ENCODE measurements around the gene SPON1.

The SPON1 gene

DNA sequence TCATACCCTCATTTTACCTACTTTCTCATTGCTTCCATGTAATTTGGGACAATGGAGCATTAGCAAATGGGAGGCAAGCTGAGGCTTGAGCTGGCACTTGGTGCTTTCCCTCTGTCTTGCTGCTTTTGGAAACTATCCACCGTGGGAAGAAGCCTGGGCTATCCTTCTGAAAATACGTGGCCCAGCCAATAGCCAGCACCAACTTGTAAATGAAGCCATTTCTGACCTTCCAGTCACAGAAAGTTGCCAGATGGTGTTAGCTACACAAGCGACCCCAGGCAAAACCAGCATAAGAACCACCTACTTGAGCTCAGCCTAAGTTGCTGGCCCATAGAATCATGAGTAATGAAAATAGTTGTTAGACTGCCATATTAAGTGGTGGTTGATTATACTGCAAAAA is 18.5 kb upstream of the SPON1 start:
- DNase-seq (ENCODE audit: low read depth), result no peak

- DNase-seq (ENCODE audit: low read depth), result no peak
Observed at GRCh38 chr11:13944911-13945425, 17.6 kb upstream of the SPON1 start.

DNA sequence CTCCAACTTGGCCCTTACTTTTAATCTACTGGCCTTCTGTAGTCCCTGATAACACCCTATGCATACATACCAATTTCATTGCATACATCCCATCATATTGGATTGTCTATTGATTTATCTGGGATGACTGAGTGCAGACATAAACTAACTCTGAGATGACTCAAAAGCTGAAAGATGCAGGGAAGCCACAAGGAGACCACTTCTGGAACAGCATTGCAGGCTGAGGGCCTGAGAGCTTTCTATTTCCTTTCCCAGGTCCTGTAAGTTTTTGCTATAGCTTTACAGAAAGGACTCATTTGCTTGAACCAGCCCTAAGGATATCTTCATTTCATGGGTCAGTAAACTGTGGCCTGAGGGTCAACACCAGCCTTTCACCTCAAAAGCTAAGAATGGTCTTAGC is 15.1 kb upstream of the SPON1 start:
- no peak for DNase-seq (ENCODE audit: low read depth)

DNA sequence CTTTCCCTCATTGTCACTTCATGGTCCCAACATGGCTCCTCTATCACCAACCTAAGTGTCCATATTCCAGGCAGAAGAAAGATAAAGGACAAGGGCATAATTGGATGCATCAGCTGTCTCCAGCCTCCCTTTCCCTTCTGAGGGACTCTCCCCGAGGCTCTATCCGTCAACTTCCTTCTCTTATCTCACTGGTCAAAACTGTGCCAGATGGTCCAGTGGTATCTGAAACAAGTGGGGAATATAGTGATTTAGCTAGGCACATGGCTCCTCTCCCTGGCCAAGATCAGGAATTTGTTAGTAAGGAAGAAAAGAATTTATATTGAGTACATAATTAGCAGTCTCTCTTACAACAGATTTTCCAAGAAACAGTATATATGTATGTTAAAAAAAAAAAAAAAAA is 12.6 kb upstream of the SPON1 start:
- no peak for DNase-seq (ENCODE audit: low read depth)

GRCh38 chr11:13952221-13952620 is 10.3 kb upstream of the SPON1 start:
- no peak for DNase-seq (ENCODE audit: low read depth)

DNA sequence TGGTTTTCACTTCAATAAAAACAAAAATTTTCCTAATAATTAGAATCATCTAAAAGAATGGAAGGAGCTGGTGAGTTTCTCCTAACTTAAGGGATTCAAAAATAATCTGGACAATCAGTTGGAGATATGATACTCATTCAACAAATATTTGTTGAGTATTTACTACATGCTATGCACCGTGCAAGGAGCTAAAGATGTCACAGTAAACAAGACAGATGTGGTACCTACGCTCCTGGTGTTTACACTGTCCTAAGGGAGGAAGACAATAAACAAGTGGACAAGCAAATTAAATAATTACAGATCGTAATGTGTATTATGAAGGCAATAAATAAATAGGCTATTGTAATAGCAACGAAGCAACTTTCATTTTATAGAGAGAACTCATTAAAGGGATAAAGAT is 9.9 kb upstream of the SPON1 start:
- DNase-seq (ENCODE audit: low read depth), result no peak

DNA sequence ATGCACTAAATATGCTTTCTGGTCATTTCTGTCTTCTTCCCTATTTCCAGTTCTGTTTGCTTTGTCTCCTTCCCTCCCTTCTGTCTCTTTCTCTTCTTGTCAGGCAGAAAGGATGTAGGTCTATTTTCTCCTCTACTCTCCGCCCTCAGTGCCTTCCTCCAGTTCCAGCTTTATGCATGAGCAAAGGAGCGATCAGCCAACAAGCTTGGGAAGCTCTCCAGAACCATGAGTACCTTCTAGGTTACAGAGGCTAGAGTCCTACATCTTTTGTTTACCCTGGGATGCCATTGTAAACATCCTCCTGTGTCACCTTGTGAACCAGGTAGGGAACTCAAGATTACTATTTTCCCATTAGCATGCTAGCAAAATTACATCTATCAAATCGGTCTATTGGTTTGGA is 7.9 kb upstream of the SPON1 start:
- DNase-seq (ENCODE audit: low read depth), result no peak

DNA sequence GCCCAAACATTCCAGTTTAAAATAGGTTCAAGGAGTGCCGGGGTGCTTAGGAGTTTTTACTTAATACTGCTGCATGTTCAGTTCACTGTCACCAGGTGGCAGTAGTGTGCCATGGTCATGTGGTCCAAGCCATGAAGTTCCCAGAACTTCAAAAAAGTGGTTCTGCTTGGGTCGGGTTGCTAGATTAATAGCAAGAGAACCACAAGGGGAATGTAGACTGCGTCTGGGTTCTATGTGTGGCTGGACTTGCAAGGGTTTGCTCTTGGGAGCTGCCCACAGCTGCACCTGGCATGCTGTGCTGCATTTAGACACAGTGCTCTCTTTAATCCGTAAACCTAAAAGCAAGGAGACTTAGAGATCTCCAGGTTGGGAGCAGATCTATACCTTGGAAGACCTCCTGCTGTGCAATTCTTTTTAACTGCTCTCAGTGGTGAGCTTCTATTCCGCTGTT is 6.5 kb upstream of the SPON1 start:
- DNase-seq (ENCODE audit: low read depth), result peak; percentile 72

- no peak for DNase-seq (ENCODE audit: low read depth)
Observed at GRCh38 chr11:13956988-13957387, 5.5 kb upstream of the SPON1 start.

GRCh38 chr11:13958641-13959400 is 3.7 kb upstream of the SPON1 start:
- no peak for DNase-seq (ENCODE audit: low read depth)

DNA sequence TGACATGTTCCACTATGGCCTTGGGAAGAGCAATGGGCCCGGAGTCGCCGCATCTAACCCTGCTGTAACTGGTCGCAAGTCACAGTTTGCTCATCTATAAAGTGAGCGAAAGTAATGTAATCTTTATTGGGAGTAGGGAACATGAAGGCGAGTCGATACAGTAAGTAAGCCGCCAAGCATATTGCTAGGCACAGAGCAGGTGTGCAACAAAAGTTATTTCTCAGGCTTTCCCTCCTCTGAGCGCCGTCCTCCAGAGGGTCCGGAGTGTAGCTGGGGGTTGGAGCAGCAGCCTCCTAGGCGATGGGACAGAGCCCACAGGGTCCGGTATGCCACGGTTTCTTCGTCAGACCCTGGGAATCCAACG is 343 bp upstream of the SPON1 start:
- no peak for DNase-seq (ENCODE audit: low read depth)

DNA sequence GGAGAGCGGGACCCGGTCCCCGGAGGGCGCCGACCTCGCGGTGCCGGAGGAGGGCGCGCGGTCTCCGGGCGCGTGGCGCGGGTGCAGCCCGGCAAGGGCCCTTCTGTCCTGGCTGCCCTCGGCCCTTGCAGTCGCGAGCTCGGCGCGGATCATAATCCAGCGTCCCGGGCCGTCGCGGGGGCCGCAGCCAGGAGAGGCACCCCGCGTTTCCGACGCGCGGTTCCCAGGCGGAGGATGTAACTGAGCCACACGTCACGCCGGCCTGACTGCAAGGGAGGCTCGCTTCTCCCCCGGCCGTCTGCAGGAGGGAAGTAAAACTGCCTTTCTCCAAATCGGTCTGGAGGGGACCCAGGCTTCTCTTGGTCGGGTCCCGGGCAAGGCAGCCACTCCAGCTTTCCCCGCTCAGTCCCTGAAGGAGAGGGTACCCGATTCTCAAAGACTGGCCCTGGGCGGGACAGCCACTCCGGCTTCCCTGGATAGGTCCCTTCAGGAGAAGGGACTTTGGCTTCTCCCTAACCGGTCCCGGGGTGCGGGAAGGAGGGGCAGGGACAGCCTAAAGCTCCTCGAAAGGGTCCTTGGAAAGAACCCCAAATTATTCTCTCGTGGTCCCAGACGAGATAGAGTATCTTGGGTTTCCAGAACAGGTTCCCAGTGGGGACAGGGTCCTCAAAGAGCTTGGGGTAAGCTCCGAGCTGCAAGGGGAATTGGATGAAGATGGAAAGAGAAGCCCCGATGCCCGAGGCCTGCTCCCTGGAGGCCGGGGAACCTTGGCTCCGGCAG is 836 bp downstream of the SPON1 start:
- DNase-seq (ENCODE audit: low read depth), result no peak

- DNase-seq (ENCODE audit: low read depth), result no peak
Observed at GRCh38 chr11:13963949-13964770, 1.6 kb downstream of the SPON1 start.

- DNase-seq (ENCODE audit: low read depth), result no peak
Observed at GRCh38 chr11:13964771-13965074, 2.2 kb downstream of the SPON1 start.

DNA sequence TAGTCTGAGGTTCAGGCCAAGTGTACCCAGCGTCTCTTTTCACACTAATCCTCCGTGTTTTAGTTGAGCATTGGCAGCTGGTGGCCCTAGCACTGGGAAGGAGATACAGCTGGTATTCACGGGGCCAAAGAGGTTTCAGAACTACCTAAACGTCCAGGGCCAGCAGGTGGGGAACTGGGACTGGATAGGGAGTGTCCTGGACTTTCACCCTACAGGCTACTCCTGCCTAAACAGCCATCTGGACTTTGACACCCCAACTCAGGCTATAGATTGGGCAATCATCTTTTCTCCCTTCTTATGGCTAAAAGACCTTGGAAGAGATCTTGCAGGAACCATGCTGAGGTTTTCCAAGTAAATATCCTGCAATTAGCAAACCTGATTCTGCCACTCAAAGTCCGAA is 2.8 kb downstream of the SPON1 start:
- no peak for DNase-seq (ENCODE audit: low read depth)

GRCh38 chr11:13966013-13966412 is 3.5 kb downstream of the SPON1 start:
- DNase-seq (ENCODE audit: low read depth), result no peak

GRCh38 chr11:13966486-13966885 is 4.0 kb downstream of the SPON1 start:
- DNase-seq (ENCODE audit: low read depth), result no peak

DNA sequence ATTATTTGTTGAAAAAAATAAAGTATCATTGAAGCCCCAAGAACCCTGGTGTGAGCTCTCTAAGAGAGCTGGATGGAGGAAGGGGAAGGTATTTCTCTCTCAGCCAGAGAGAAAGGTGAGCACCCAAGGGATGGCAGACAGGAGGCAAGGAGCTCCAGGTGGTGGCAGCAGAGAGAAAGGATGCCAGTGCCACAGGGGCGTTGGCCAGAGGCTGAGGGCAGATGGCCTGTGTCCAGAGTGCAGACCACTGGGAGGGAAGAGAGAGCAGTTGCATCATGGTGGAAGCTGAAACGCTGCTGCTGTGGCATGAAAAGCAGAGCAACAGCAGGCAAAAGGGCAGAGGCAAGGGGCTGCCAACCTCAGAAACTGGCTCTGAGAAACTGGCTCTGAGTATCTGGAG is 8.5 kb downstream of the SPON1 start:
- DNase-seq (ENCODE audit: low read depth), result peak; percentile 20

DNA sequence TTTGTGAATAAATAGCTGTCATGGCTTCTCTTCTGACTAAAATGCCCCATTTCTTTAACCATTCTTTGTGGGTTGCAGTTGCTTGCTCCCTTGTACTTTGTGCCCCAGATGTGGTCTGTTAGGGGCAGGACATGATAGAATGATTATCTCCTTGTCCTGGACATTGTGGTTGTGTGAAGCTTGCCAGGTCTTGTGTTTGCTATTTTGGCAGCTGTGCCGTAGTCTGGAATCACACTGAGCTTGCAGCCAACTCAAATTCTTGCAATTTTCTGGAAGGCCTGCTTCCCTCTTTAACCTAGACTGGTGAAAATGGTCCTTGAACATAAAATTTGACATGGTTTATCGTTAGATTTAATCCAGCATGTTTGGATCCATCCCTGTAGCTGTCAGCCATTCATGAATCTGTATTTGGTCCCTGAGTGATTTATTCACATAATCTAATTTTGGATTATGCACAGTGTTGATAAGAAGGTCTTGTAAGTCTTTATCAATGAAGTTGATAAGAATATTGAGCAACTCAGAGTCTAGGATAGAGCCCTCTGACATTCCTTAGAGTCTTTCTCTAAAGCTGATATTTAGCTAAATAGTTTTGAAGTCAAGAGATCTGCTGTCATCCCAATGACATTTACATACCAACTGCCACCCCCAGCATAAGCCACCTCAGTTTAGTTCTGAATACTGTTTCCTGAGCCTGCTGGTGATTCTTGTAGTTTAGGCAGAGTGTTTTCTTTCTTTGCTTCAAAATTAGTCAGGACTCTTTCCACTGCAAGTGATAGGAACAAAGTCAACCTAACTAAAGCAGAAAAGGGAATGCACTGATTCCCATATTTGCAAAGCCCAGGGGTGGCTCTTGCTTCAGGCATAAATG is 9.8 kb downstream of the SPON1 start:
- peak; percentile 16 for DNase-seq (ENCODE audit: low read depth)

DNA sequence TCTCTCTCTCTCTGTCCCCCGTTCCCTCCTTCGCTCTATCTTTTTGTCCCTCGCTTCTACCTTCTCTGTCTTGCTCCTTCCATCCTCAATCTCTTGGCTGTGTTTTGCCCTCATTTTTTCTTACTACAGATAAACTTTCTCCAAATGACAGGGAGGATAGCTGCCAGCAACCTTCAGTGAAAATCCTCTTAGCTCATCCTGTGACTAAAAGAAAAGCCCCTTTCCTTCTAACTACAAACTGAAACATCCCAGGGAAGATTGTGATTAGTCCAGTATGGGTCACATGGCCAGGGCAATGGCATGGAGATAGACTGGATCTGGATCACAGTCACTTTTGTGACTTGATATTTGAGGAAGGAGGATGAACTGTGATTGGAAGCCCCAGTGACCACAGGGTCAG is 10.4 kb downstream of the SPON1 start:
- no peak for DNase-seq (ENCODE audit: low read depth)

- DNase-seq (ENCODE audit: low read depth), result no peak
Observed at GRCh38 chr11:13974631-13975030, 12.1 kb downstream of the SPON1 start.

Measured in fibroblast of the conjunctiva (primary cell).